ENCODE data around the gene BMP4.

DNA sequence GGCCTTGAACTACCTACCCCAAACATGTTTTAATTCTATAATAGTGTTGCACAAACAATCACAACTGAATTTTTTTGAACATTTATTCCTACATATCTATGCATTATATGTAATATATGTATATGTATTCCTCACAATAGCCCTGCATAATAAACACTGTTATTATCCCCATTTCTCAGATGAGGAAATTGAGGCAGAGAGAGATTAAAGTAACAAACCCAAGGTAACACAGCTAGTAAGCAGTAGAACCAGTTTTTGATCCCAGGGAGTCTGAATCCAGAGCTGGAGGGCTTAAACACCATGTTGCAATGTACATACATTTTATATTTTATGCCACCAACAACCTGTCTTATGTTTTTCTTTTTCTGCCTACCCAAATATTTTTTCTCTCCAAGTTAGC is 26.5 kb upstream of the BMP4 start:
- TF ChIP-seq POLR2A (IDR thresholded peaks at IDR 0.05; ENCODE audit: low read depth, low read length), result no peak
- TF ChIP-seq, protein P1, sequence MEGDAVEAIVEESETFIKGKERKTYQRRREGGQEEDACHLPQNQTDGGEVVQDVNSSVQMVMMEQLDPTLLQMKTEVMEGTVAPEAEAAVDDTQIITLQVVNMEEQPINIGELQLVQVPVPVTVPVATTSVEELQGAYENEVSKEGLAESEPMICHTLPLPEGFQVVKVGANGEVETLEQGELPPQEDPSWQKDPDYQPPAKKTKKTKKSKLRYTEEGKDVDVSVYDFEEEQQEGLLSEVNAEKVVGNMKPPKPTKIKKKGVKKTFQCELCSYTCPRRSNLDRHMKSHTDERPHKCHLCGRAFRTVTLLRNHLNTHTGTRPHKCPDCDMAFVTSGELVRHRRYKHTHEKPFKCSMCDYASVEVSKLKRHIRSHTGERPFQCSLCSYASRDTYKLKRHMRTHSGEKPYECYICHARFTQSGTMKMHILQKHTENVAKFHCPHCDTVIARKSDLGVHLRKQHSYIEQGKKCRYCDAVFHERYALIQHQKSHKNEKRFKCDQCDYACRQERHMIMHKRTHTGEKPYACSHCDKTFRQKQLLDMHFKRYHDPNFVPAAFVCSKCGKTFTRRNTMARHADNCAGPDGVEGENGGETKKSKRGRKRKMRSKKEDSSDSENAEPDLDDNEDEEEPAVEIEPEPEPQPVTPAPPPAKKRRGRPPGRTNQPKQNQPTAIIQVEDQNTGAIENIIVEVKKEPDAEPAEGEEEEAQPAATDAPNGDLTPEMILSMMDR (IDR thresholded peaks at IDR 0.05; ENCODE audit: extremely low read depth in 1 of 2, insufficient read depth in 1 of 2, low read depth in 1 of 2, low read length in 2 of 2), result no peak
- TF ChIP-seq MYC (IDR thresholded peaks at IDR 0.05; ENCODE audit: low read depth, low read length), result no peak
- TF ChIP-seq POLR2AphosphoS5 (IDR thresholded peaks at IDR 0.05; ENCODE audit: insufficient read depth, low read depth, low read length), result no peak
- TF ChIP-seq GATA2 (IDR thresholded peaks at IDR 0.05; ENCODE audit: insufficient read depth, insufficient read length, low read depth, low read length), result no peak
- TF ChIP-seq JUN (IDR thresholded peaks at IDR 0.05; ENCODE audit: borderline replicate concordance, insufficient read depth, insufficient read length, low read depth), result no peak
